ENCODE measurements around the gene BHLHE23. TPM values are rescaled to one million over a fixed set of nuclear protein-coding genes. Genes with fewer than 3 reads are reported as not detected.
A peak's percentile ranks its signal among the peaks of the same experiment; 100 is the strongest.

Gene BHLHE23
- total and polyA plus RNA-seq, 4 donors: not detected

DNA sequence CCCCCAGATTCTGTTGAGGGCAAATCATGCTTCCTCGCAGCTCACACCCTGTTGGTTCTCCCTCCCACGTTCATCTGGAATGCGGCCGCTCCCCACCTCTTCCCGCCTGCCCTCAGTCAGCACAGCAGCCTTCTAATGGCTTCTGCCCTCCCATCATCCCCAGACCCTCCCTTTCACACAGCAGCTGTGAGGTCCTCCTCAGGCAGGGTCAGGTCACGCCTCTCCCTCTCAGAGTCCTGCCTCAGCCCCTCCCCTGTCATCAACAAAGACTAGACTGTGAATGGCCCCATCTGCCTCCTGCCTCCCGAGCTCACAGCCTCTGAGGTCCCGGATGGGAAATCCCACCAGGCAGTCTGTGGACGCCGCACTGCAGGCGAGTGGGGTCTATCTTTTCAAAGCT lies 7.9 kb upstream of the BHLHE23 start:
- H3K4me1 ChIP-seq (ENCODE audit: control insufficient read depth in 5 of 5, insufficient read depth in 5 of 5, low read length in 5 of 5): no peaks in the 10 kb centered on the region
- no peaks in the 10 kb centered on the region for H3K36me3 ChIP-seq (ENCODE audit: control insufficient read depth in 4 of 4, insufficient read depth in 4 of 4, low read length in 4 of 4)
- 11 to 18% methylated on average over 11 of the region's 11 CpGs for WGBS, 2 donors
- ATAC-seq (ENCODE audit: insufficient read depth, low FRiP score) (no peak), DNase-seq (peak in 1 of 3 donors; percentile 30)
- H3K4me3 ChIP-seq: no peak overlapping the region
- peaks cover 0 to 17% (median 5%) of the 10 kb centered on the region in 4 donors for H3K9me3 ChIP-seq (ENCODE audit: control insufficient read depth in 4 of 4, insufficient read depth in 3 of 4, low read length in 3 of 4)
- no peak overlapping the region for H3K9ac ChIP-seq (ENCODE audit: insufficient read depth in 1 of 2, low read length in 2 of 2)
- H3K27ac ChIP-seq (ENCODE audit: low read depth in 1 of 2, low read length in 1 of 2): no peak overlapping the region
- H3K27me3 ChIP-seq (ENCODE audit: control insufficient read depth in 3 of 3, insufficient read depth in 3 of 3, low read length in 2 of 3): peaks cover 32 to 59% (median 57%) of the 10 kb centered on the region in 3 donors
- TF ChIP-seq, protein P1, sequence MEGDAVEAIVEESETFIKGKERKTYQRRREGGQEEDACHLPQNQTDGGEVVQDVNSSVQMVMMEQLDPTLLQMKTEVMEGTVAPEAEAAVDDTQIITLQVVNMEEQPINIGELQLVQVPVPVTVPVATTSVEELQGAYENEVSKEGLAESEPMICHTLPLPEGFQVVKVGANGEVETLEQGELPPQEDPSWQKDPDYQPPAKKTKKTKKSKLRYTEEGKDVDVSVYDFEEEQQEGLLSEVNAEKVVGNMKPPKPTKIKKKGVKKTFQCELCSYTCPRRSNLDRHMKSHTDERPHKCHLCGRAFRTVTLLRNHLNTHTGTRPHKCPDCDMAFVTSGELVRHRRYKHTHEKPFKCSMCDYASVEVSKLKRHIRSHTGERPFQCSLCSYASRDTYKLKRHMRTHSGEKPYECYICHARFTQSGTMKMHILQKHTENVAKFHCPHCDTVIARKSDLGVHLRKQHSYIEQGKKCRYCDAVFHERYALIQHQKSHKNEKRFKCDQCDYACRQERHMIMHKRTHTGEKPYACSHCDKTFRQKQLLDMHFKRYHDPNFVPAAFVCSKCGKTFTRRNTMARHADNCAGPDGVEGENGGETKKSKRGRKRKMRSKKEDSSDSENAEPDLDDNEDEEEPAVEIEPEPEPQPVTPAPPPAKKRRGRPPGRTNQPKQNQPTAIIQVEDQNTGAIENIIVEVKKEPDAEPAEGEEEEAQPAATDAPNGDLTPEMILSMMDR (IDR thresholded peaks at IDR 0.05; ENCODE audit: control extremely low read depth, extremely low read depth): no peak

DNA sequence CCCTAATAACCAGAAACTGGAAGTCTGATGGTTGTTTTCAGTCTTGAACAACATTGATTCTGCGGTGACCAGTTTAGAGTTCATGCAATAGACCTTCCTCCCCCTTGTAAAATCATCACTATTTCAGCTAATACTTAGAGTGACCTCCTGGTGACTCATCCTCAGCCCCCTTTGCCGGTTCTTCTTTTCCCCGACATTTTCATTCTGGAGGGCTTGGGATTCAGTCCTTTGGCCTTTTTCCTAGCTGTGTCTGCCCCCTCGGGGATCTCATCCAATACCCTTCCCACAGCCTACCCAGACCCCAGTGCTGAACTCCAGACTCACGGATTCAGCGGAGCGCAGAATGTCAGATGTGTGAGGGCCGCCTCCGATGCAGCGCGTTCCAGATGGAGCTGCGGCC lies 7.5 kb upstream of the BHLHE23 start:
- Histone ChIP-seq H3K36me3 (ENCODE audit: control insufficient read depth in 4 of 4, insufficient read depth in 4 of 4, low read length in 4 of 4) (no peaks in the 10 kb centered on the region), H3K27ac (ENCODE audit: low read depth in 1 of 2, low read length in 1 of 2) (no peak overlapping the region), H3K4me3 (no peak overlapping the region), H3K27me3 (ENCODE audit: control insufficient read depth in 3 of 3, insufficient read depth in 3 of 3, low read length in 2 of 3) (peaks cover 32 to 63% (median 57%) of the 10 kb centered on the region in 3 donors), H3K9me3 (ENCODE audit: control insufficient read depth in 4 of 4, insufficient read depth in 3 of 4, low read length in 3 of 4) (peaks cover 0 to 17% (median 5%) of the 10 kb centered on the region in 4 donors), H3K4me1 (ENCODE audit: control insufficient read depth in 5 of 5, insufficient read depth in 5 of 5, low read length in 5 of 5) (peaks cover 0 to under 1% (median 0%) of the 10 kb centered on the region in 5 donors), H3K9ac (ENCODE audit: insufficient read depth in 1 of 2, low read length in 2 of 2) (no peak overlapping the region)
- 20 to 27% methylated on average over 12 of the region's 12 CpGs for WGBS, 2 donors
- ATAC-seq (ENCODE audit: insufficient read depth, low FRiP score) (no peak), DNase-seq (no peak)
- TF ChIP-seq, protein P1 (IDR thresholded peaks at IDR 0.05; ENCODE audit: control extremely low read depth, extremely low read depth): no peak

DNA sequence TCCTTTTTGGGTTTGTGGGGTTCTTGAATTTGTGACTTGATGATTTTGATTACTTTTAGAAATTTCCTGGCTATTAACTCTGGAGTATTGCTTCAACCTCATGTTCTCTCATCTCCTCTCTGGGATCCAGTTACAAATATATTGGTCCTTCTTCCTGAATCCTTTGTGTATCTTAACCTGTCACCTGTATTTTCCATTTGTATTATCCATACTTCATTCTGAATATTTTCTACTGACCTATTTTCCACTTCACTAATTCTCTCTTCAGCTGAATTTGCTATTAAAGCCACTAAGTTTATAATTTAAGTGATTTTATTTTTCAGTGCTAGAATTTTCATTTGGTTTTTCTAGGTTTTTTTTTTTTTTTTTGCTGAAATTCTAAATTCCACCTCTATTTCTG lies 6.4 kb upstream of the BHLHE23 start:
- ATAC-seq (ENCODE audit: insufficient read depth, low FRiP score): no peak
- peaks cover 0 to 18% (median 5%) of the 10 kb centered on the region in 4 donors for H3K9me3 ChIP-seq (ENCODE audit: control insufficient read depth in 4 of 4, insufficient read depth in 3 of 4, low read length in 3 of 4)
- no peaks in the 10 kb centered on the region for H3K36me3 ChIP-seq (ENCODE audit: control insufficient read depth in 4 of 4, insufficient read depth in 4 of 4, low read length in 4 of 4)
- no peak overlapping the region for H3K27ac ChIP-seq (ENCODE audit: low read depth in 1 of 2, low read length in 1 of 2)
- H3K4me3 ChIP-seq: no peak overlapping the region
- H3K27me3 ChIP-seq (ENCODE audit: control insufficient read depth in 3 of 3, insufficient read depth in 3 of 3, low read length in 2 of 3): peaks cover 35 to 72% (median 62%) of the 10 kb centered on the region in 3 donors
- TF ChIP-seq, protein P1 (IDR thresholded peaks at IDR 0.05; ENCODE audit: control extremely low read depth, extremely low read depth): no peak
- H3K4me1 ChIP-seq (ENCODE audit: control insufficient read depth in 5 of 5, insufficient read depth in 5 of 5, low read length in 5 of 5): peaks cover 0 to 8% (median 0%) of the 10 kb centered on the region in 5 donors
- no peak overlapping the region for H3K9ac ChIP-seq (ENCODE audit: insufficient read depth in 1 of 2, low read length in 2 of 2)
- DNase-seq: no peak

- peaks cover 0 to 11% (median 0%) of the 10 kb centered on the region in 5 donors for H3K4me1 ChIP-seq (ENCODE audit: control insufficient read depth in 5 of 5, insufficient read depth in 5 of 5, low read length in 5 of 5)
- TF ChIP-seq, protein P1 (IDR thresholded peaks at IDR 0.05; ENCODE audit: control extremely low read depth, extremely low read depth): no peak
- no peaks in the 10 kb centered on the region for H3K36me3 ChIP-seq (ENCODE audit: control insufficient read depth in 4 of 4, insufficient read depth in 4 of 4, low read length in 4 of 4)
- DNase-seq (no peak), ATAC-seq (ENCODE audit: insufficient read depth, low FRiP score) (no peak)
- WGBS, 2 donors: 40 to 62% methylated on average over 3 of the region's 3 CpGs
- no peak overlapping the region for H3K4me3 ChIP-seq
- no peak overlapping the region for H3K27ac ChIP-seq (ENCODE audit: low read depth in 1 of 2, low read length in 1 of 2)
- H3K9me3 ChIP-seq (ENCODE audit: control insufficient read depth in 4 of 4, insufficient read depth in 3 of 4, low read length in 3 of 4): peaks cover 0 to 17% (median 5%) of the 10 kb centered on the region in 4 donors
- peaks cover 34 to 81% (median 70%) of the 10 kb centered on the region in 3 donors for H3K27me3 ChIP-seq (ENCODE audit: control insufficient read depth in 3 of 3, insufficient read depth in 3 of 3, low read length in 2 of 3)
- H3K9ac ChIP-seq (ENCODE audit: insufficient read depth in 1 of 2, low read length in 2 of 2): no peak overlapping the region
Measured at GRCh38 chr20:63011798-63012197, 5.0 kb upstream of the BHLHE23 start.
